Fibroblast of lung (primary cell): ENCODE measurements around the gene CLEC16A. TPM values are rescaled to one million over a fixed set of nuclear protein-coding genes. Genes with fewer than 3 reads are reported as not detected.

ENCODE experiments used
- DNase-seq, 2 donors: peaks; one replicate each; pipeline versions ENCODE4 v3.0.0 to v3.0.0-alpha.2; 2010; ENCODE audit warnings: low read depth in 2 of 2
- H2AFZ ChIP-seq: 2 replicates; pipeline ENCODE4 v1.5.1; 2012; ENCODE audit warnings: low read length, control low read depth, inconsistent platforms
- H3K27ac ChIP-seq: 2 replicates; pipeline ENCODE4 v1.5.1; 2011; ENCODE audit warnings: low read length, control low read depth; ENCODE audit not compliant: insufficient read depth
- H3K27me3 ChIP-seq: 2 replicates; pipeline ENCODE4 v1.5.1; 2011; ENCODE audit warnings: mild to moderate bottlenecking, low read length; ENCODE audit not compliant: control insufficient read depth, insufficient read depth
- H3K36me3 ChIP-seq: 2 replicates; pipeline ENCODE4 v1.5.1; 2011; ENCODE audit warnings: low read length; ENCODE audit not compliant: control insufficient read depth, insufficient read depth
- H3K4me1 ChIP-seq: 2 replicates; pipeline ENCODE4 v1.5.1; 2011; ENCODE audit warnings: low read length; ENCODE audit not compliant: control insufficient read depth, insufficient read depth; ENCODE audit errors: extremely low read depth
- H3K4me2 ChIP-seq: 2 replicates; pipeline ENCODE4 v1.5.1; 2011; ENCODE audit warnings: low read length, control low read depth; ENCODE audit not compliant: insufficient read depth; ENCODE audit errors: extremely low read depth
- H3K4me3 ChIP-seq, 4 experiments: fragments of 200-600 bp in 1 of 4; sonication (generic) in 1 of 4; replicated peaks in 1 of 4; 2 replicates each; pipeline ENCODE4 v1.5.1; 2011 to 2016; ENCODE audit warnings: low read length in 4 of 4, low read depth in 3 of 4, mild to moderate bottlenecking in 3 of 4, control low read depth in 2 of 4, inconsistent platforms in 1 of 4, mixed read lengths in 1 of 4; ENCODE audit not compliant: insufficient read depth in 1 of 4; ENCODE audit errors: control extremely low read depth in 1 of 4
- H3K79me2 ChIP-seq: 2 replicates; pipeline ENCODE4 v1.5.1; 2012; ENCODE audit warnings: mild to moderate bottlenecking, low read length, inconsistent platforms; ENCODE audit not compliant: control insufficient read depth, insufficient read depth
- H3K9ac ChIP-seq: 2 replicates; pipeline ENCODE4 v1.5.1; 2011; ENCODE audit warnings: mild to moderate bottlenecking, low read length, control low read depth; ENCODE audit not compliant: insufficient read depth
- H3K9me3 ChIP-seq: 2 replicates; pipeline ENCODE4 v1.5.1; 2012; ENCODE audit warnings: low read depth, low read length; ENCODE audit not compliant: control insufficient read depth, insufficient read depth
- H4K20me1 ChIP-seq: 2 replicates; pipeline ENCODE4 v1.5.1; 2011; ENCODE audit warnings: low read length; ENCODE audit not compliant: control insufficient read depth, insufficient read depth; ENCODE audit errors: extremely low read depth
- CTCF ChIP-seq, 2 donors: IDR thresholded peaks in 1 of 2; conservative IDR thresholded peaks in 1 of 2; 1 replicate in 1 of 2; 2 replicates in 1 of 2; pipeline ENCODE4 v1.5.1; 2011 to 2012; ENCODE audit warnings: low read length in 2 of 2, control low read depth in 1 of 2, inconsistent platforms in 1 of 2, low read depth in 1 of 2, mild to moderate bottlenecking in 1 of 2
- EZH2 ChIP-seq: IDR thresholded peaks from 2 replicates; pipeline ENCODE4 v1.5.1; 2012; ENCODE audit warnings: low read length, control low read depth, mild to moderate bottlenecking; ENCODE audit errors: missing control alignments
- polyA plus RNA-seq, 2 donors: library from polyadenylated mRNA; depleted of rRNA in 1 of 2; stranded (reverse) in 1 of 2; unstranded in 1 of 2; fragments of >200 nt; gene quantifications; 2 replicates each; pipeline ENCODE4 v1.2.1, GENCODE V29; 2011 to 2012; ENCODE audit warnings: missing spikeins in 1 of 2
- total RNA-seq: library from RNA; depleted of rRNA; stranded (reverse); fragments of >200 nt; gene quantifications from 2 replicates; pipeline ENCODE4 v1.2.1, GENCODE V29; 2014

Gene CLEC16A
- total and polyA plus RNA-seq, 2 donors (not counting 1 experiment from before 2014, with no cell fraction given), result 9.1 to 22.0 TPM

GRCh38 chr16:11014136-11014535, 69.8 kb downstream of the CLEC16A start:
- Histone ChIP-seq H3K27me3 (no peaks in the 10 kb centered on the region), H4K20me1 (no peaks in the 10 kb centered on the region), H3K4me1 (peaks cover 6% of the 10 kb centered on the region), H2AFZ (no peak overlapping the region), H3K9ac (no peak overlapping the region), H3K27ac (no peak overlapping the region), H3K4me2 (no peak overlapping the region), H3K9me3 (no peaks in the 10 kb centered on the region), H3K4me3 (no peak overlapping the region), H3K36me3 (no peaks in the 10 kb centered on the region), H3K79me2 (no peaks in the 10 kb centered on the region)
- DNase-seq, result no peak
- TF ChIP-seq EZH2 (no peak), CTCF (conservative IDR thresholded peaks at IDR 0.05 in 1 of 2, IDR thresholded peaks at IDR 0.05 in 1 of 2; ENCODE audit: low read depth in 1 of 2, low read length in 2 of 2) (no peak)

- Histone ChIP-seq H3K4me1 (peaks cover 6% of the 10 kb centered on the region), H3K4me2 (no peak overlapping the region), H3K9me3 (no peaks in the 10 kb centered on the region), H3K27me3 (no peaks in the 10 kb centered on the region), H2AFZ (no peak overlapping the region), H3K9ac (no peak overlapping the region), H4K20me1 (no peaks in the 10 kb centered on the region), H3K79me2 (no peaks in the 10 kb centered on the region), H3K27ac (no peak overlapping the region), H3K4me3 (no peak overlapping the region), H3K36me3 (no peaks in the 10 kb centered on the region)
- DNase-seq, result no peak
- TF ChIP-seq CTCF (conservative IDR thresholded peaks at IDR 0.05 in 1 of 2, IDR thresholded peaks at IDR 0.05 in 1 of 2; ENCODE audit: low read depth in 1 of 2, low read length in 2 of 2) (no peak), EZH2 (no peak)
These were observed 70.7 kb downstream of the CLEC16A start for GRCh38 chr16:11015076-11015475.

GRCh38 chr16:11015607-11016006, 71.2 kb downstream of the CLEC16A start:
- TF ChIP-seq EZH2 (no peak), CTCF (conservative IDR thresholded peaks at IDR 0.05 in 1 of 2, IDR thresholded peaks at IDR 0.05 in 1 of 2; ENCODE audit: low read depth in 1 of 2, low read length in 2 of 2) (no peak)
- H3K79me2 ChIP-seq, result no peaks in the 10 kb centered on the region
- H3K4me2 ChIP-seq, result no peak overlapping the region
- H2AFZ ChIP-seq, result no peak overlapping the region
- H4K20me1 ChIP-seq, result no peaks in the 10 kb centered on the region
- H3K4me3 ChIP-seq, result no peak overlapping the region
- peaks cover 6% of the 10 kb centered on the region for H3K4me1 ChIP-seq
- no peak overlapping the region for H3K9ac ChIP-seq
- DNase-seq, result no peak
- no peaks in the 10 kb centered on the region for H3K9me3 ChIP-seq
- no peaks in the 10 kb centered on the region for H3K27me3 ChIP-seq
- no peak overlapping the region for H3K27ac ChIP-seq
- H3K36me3 ChIP-seq, result no peaks in the 10 kb centered on the region
